Thymus (tissue), 11 donors: ENCODE results near the gene PPM1A. TPM values are rescaled to one million over a fixed set of nuclear protein-coding genes. Genes with fewer than 3 reads are reported as not detected.

Experiments used
- DNase-seq, 9 donors: peaks; one replicate each; pipeline ENCODE4 v3.0.0-alpha.2; 2013; ENCODE audit warnings: low spot score in 9 of 9, low read depth in 6 of 9, missing footprints in 1 of 9
- H3K27ac ChIP-seq, 2 donors: one replicate each; pipeline ENCODE4 v1.5.1; 2013; ENCODE audit warnings: control low read depth in 1 of 2, low read depth in 1 of 2, low read length in 1 of 2, mild to moderate bottlenecking in 1 of 2, moderate library complexity in 1 of 2
- H3K27me3 ChIP-seq, 2 donors: one replicate each; pipeline ENCODE4 v1.5.1; 2013; ENCODE audit warnings: low read length in 1 of 2; ENCODE audit not compliant: control insufficient read depth in 2 of 2, insufficient read depth in 1 of 2
- H3K36me3 ChIP-seq, 2 donors: one replicate each; pipeline ENCODE4 v1.5.1; 2013; ENCODE audit warnings: low read length in 1 of 2, mild to moderate bottlenecking in 1 of 2, moderate library complexity in 1 of 2; ENCODE audit not compliant: control insufficient read depth in 2 of 2, insufficient read depth in 2 of 2
- H3K4me1 ChIP-seq, 2 donors: one replicate each; pipeline ENCODE4 v1.5.1; 2013; ENCODE audit warnings: low read length in 2 of 2; ENCODE audit not compliant: control insufficient read depth in 2 of 2, insufficient read depth in 2 of 2
- H3K4me3 ChIP-seq, 2 donors: one replicate each; pipeline ENCODE4 v1.5.1; 2013; ENCODE audit warnings: low read length in 2 of 2, control low read depth in 1 of 2, mild to moderate bottlenecking in 1 of 2
- H3K9me3 ChIP-seq, 2 donors: one replicate each; pipeline ENCODE4 v1.5.1; 2013; ENCODE audit warnings: low read length in 1 of 2, mild to moderate bottlenecking in 1 of 2; ENCODE audit not compliant: control insufficient read depth in 2 of 2, insufficient read depth in 1 of 2
- WGBS: extraction: QIAGEN DNeasy Blood & Tissue Kit; methylation state at CpG from one replicate; pipeline ENCODE4 v1.1.7; 2013; 5-methylcytosine and 5-hydroxymethylcytosine counted together
- polyA plus RNA-seq: library from polyadenylated mRNA; stranded (reverse); fragments of 200-250 nt; gene quantifications from one replicate; pipeline ENCODE4 v1.2.3, GENCODE V29; 2013
- total RNA-seq: library from RNA; stranded (reverse); fragments of 120-200 nt; gene quantifications from one replicate; pipeline ENCODE4 v1.2.4, GENCODE V29; 2013
- donor health status: healthy.

PPM1A gene
- total and polyA plus RNA-seq, 2 donors: 25.2 to 41.6 TPM

- WGBS: 97% methylated on average over 3 of the region's 3 CpGs
- no peak overlapping the region for H3K27ac ChIP-seq
- H3K27me3 ChIP-seq: no peaks in the 10 kb centered on the region
- no peak for DNase-seq
- no peaks in the 10 kb centered on the region for H3K9me3 ChIP-seq
- no peaks in the 10 kb centered on the region for H3K36me3 ChIP-seq
- no peaks in the 10 kb centered on the region for H3K4me1 ChIP-seq
- no peak overlapping the region for H3K4me3 ChIP-seq
These were observed 10.1 kb upstream of the PPM1A start for GRCh38 chr14:60238955-60239354.

GRCh38 chr14:60240139-60240856 lies 8.7 kb upstream of the PPM1A start:
- Histone ChIP-seq H3K9me3 (no peaks in the 10 kb centered on the region), H3K36me3 (no peaks in the 10 kb centered on the region), H3K27me3 (no peaks in the 10 kb centered on the region), H3K4me3 (no peak overlapping the region), H3K27ac (no peak overlapping the region), H3K4me1 (no peaks in the 10 kb centered on the region)
- WGBS: 90% methylated on average over 7 of the region's 7 CpGs
- no peak for DNase-seq

- Histone ChIP-seq H3K27me3 (no peaks in the 10 kb centered on the region), H3K27ac (no peak overlapping the region), H3K4me1 (no peaks in the 10 kb centered on the region), H3K4me3 (no peak overlapping the region), H3K36me3 (no peaks in the 10 kb centered on the region), H3K9me3 (no peaks in the 10 kb centered on the region)
- DNase-seq: no peak
- 70% methylated on average over 1 of the region's 1 CpG for WGBS
These were observed 7.9 kb upstream of the PPM1A start for GRCh38 chr14:60241091-60241490.

GRCh38 chr14:60242429-60242828 lies 6.6 kb upstream of the PPM1A start:
- WGBS: 34% methylated on average over 2 of the region's 2 CpGs
- no peaks in the 10 kb centered on the region for H3K27me3 ChIP-seq
- H3K4me1 ChIP-seq: peaks cover 0 to 4% of the 10 kb centered on the region in 2 donors
- no peaks in the 10 kb centered on the region for H3K36me3 ChIP-seq
- H3K9me3 ChIP-seq: no peaks in the 10 kb centered on the region
- DNase-seq: no peak
- no peak overlapping the region for H3K27ac ChIP-seq
- no peak overlapping the region for H3K4me3 ChIP-seq

GRCh38 chr14:60245380-60246177 lies 3.4 kb upstream of the PPM1A start:
- DNase-seq: no peak
- WGBS: 87% methylated on average over 2 of the region's 2 CpGs
- Histone ChIP-seq H3K4me3 (no peak overlapping the region), H3K9me3 (no peaks in the 10 kb centered on the region), H3K27ac (no peak overlapping the region), H3K36me3 (no peaks in the 10 kb centered on the region), H3K4me1 (peaks cover 9% of the 10 kb centered on the region in 2 donors), H3K27me3 (no peaks in the 10 kb centered on the region)

GRCh38 chr14:60247994-60248696 lies 876 bp upstream of the PPM1A start:
- Histone ChIP-seq H3K9me3 (no peaks in the 10 kb centered on the region), H3K36me3 (no peaks in the 10 kb centered on the region), H3K27ac (peak overlapping the region; percentile 100), H3K27me3 (no peaks in the 10 kb centered on the region), H3K4me3 (peak overlapping the region; percentile 90 to 96), H3K4me1 (peaks cover 9 to 13% of the 10 kb centered on the region in 2 donors)
- 2% methylated on average over 27 of the region's 27 CpGs for WGBS
- peak; percentile 76 to 96 (median 89) for DNase-seq

- Histone ChIP-seq H3K4me1 (peaks cover 9 to 13% of the 10 kb centered on the region in 2 donors), H3K27ac (peak overlapping the region; percentile 91 to 99), H3K36me3 (no peaks in the 10 kb centered on the region), H3K9me3 (no peaks in the 10 kb centered on the region), H3K27me3 (no peaks in the 10 kb centered on the region), H3K4me3 (peak overlapping the region; percentile 66 to 96)
- WGBS: under 1% methylated on average over 107 of the region's 107 CpGs
- DNase-seq: peak; percentile 25 to 70 (median 41)
These were observed 568 bp downstream of the PPM1A start for GRCh38 chr14:60249321-60250256.

- H3K9me3 ChIP-seq: no peaks in the 10 kb centered on the region
- WGBS: 27% methylated on average over 9 of the region's 9 CpGs
- peak overlapping the region in 1 of 2 donors; percentile 77 for H3K27ac ChIP-seq
- DNase-seq: peak in 4 of 9 donors; percentile 3 to 27 (median 18)
- peak overlapping the region; percentile 66 to 96 for H3K4me3 ChIP-seq
- peaks cover 9 to 13% of the 10 kb centered on the region in 2 donors for H3K4me1 ChIP-seq
- no peaks in the 10 kb centered on the region for H3K27me3 ChIP-seq
- H3K36me3 ChIP-seq: no peaks in the 10 kb centered on the region
These were observed 1.4 kb downstream of the PPM1A start for GRCh38 chr14:60250257-60251035.
